Liver (tissue), 9 donors: Measurements from ENCODE around the gene CATSPERE. TPM values are rescaled to one million over a fixed set of nuclear protein-coding genes. Genes with fewer than 3 reads are reported as not detected.

Source experiments
- DNase-seq: peaks from one replicate; pipeline ENCODE4 v3.0.0-alpha.2; 2017; ENCODE audit warnings: low spot score
- H3K27ac ChIP-seq, 2 donors: one replicate each; pipeline ENCODE4 v1.7.0; 2013; ENCODE audit warnings: inconsistent platforms in 2 of 2, low read length in 2 of 2, control low read depth in 1 of 2, low read depth in 1 of 2, mild to moderate bottlenecking in 1 of 2
- H3K27me3 ChIP-seq, 4 donors: one replicate each; pipeline versions ENCODE4 v1.6.1 to v1.7.0; 2013; ENCODE audit warnings: low read length in 3 of 4, inconsistent platforms in 1 of 4, mild to moderate bottlenecking in 1 of 4, moderate library complexity in 1 of 4; ENCODE audit not compliant: control insufficient read depth in 4 of 4, insufficient read depth in 4 of 4
- H3K36me3 ChIP-seq, 4 donors: one replicate each; pipeline versions ENCODE4 v1.6.1 to v1.7.0; 2013; ENCODE audit warnings: low read length in 3 of 4, mild to moderate bottlenecking in 3 of 4, low read depth in 1 of 4, moderate library complexity in 1 of 4; ENCODE audit not compliant: control insufficient read depth in 4 of 4, insufficient read depth in 3 of 4
- H3K4me1 ChIP-seq, 4 donors: one replicate each; pipeline versions ENCODE4 v1.6.1 to v1.7.0; 2013; ENCODE audit warnings: low read length in 3 of 4, mild to moderate bottlenecking in 3 of 4, moderate library complexity in 1 of 4; ENCODE audit not compliant: control insufficient read depth in 4 of 4, insufficient read depth in 4 of 4
- H3K4me3 ChIP-seq, 3 donors: one replicate each; pipeline versions ENCODE4 v1.6.1 to v1.7.0; 2013; ENCODE audit warnings: low read length in 3 of 3, control low read depth in 1 of 3, low read depth in 1 of 3, mild to moderate bottlenecking in 1 of 3
- H3K9ac ChIP-seq, 2 donors: one replicate each; pipeline ENCODE4 v1.7.0; 2013; ENCODE audit warnings: low read length in 2 of 2, mild to moderate bottlenecking in 2 of 2, moderate library complexity in 2 of 2, control low read depth in 1 of 2, low read depth in 1 of 2
- H3K9me3 ChIP-seq, 4 donors: one replicate each; pipeline versions ENCODE4 v1.6.1 to v1.7.0; 2013; ENCODE audit warnings: low read length in 3 of 4; ENCODE audit not compliant: control insufficient read depth in 4 of 4
- EGR1 ChIP-seq, 2 donors: IDR thresholded peaks; 2 replicates each; pipeline ENCODE4 v1.6.1; 2016 to 2018; ENCODE audit warnings: antibody characterized with exemption in 2 of 2, low read depth in 2 of 2
- FOXA1 ChIP-seq: IDR thresholded peaks from 2 replicates; pipeline ENCODE4 v1.6.1; 2016; ENCODE audit warnings: antibody characterized with exemption
- FOXA2 ChIP-seq: IDR thresholded peaks from 2 replicates; pipeline ENCODE4 v1.6.1; 2016; ENCODE audit warnings: antibody characterized with exemption
- GABPA ChIP-seq, 2 donors: IDR thresholded peaks in 1 of 2; conservative IDR thresholded peaks in 1 of 2; 2 replicates each; pipeline ENCODE4 v1.6.1; 2016; ENCODE audit warnings: antibody characterized with exemption in 2 of 2, mild to moderate bottlenecking in 1 of 2, moderate library complexity in 1 of 2
- HNF4A ChIP-seq, 2 donors: conservative IDR thresholded peaks; 2 replicates each; pipeline ENCODE4 v1.6.1; 2016; ENCODE audit warnings: antibody characterized with exemption in 2 of 2, mild to moderate bottlenecking in 2 of 2
- HNF4G ChIP-seq: IDR thresholded peaks from 2 replicates; pipeline ENCODE4 v1.6.1; 2016; ENCODE audit warnings: antibody characterized with exemption
- JUND ChIP-seq, 2 donors: IDR thresholded peaks; 2 replicates each; pipeline ENCODE4 v1.6.1; 2016; ENCODE audit warnings: antibody characterized with exemption in 2 of 2
- NR2F2 ChIP-seq: IDR thresholded peaks from 2 replicates; pipeline ENCODE4 v1.6.1; 2016; ENCODE audit warnings: antibody characterized with exemption
- RAD21 ChIP-seq, 2 donors: IDR thresholded peaks; 2 replicates each; pipeline ENCODE4 v1.6.1; 2016; ENCODE audit warnings: antibody characterized with exemption in 2 of 2, mild to moderate bottlenecking in 2 of 2
- RXRA ChIP-seq, 2 donors: IDR thresholded peaks; 2 replicates each; pipeline ENCODE4 v1.6.1; 2017 to 2018; ENCODE audit warnings: antibody characterized with exemption in 2 of 2, mild to moderate bottlenecking in 1 of 2
- SP1 ChIP-seq: IDR thresholded peaks from 2 replicates; pipeline ENCODE4 v1.6.1; 2018; ENCODE audit warnings: antibody characterized with exemption, mild to moderate bottlenecking
- TAF1 ChIP-seq: conservative IDR thresholded peaks from 2 replicates; pipeline ENCODE4 v1.6.1; 2016; ENCODE audit warnings: antibody characterized with exemption, mild to moderate bottlenecking
- YY1 ChIP-seq: IDR thresholded peaks from 2 replicates; pipeline ENCODE4 v1.6.1; 2016; ENCODE audit warnings: antibody characterized with exemption, mild to moderate bottlenecking
- WGBS: extraction: QIAGEN DNeasy Blood & Tissue Kit; methylation state at CpG from one replicate; pipeline ENCODE4 v1.1.7; 2013; 5-methylcytosine and 5-hydroxymethylcytosine counted together
- polyA plus RNA-seq, 2 donors: library from polyadenylated mRNA; stranded (reverse) in 1 of 2; unstranded in 1 of 2; fragments of 200-250 nt in 1 of 2; fragments of >200 nt in 1 of 2; fragmentation: Nextera tagmentation in 1 of 2; extraction: Ambion mirVana in 1 of 2; gene quantifications; one replicate each; pipeline versions ENCODE4 v1.2.1 to v1.2.3, GENCODE V29; 2013 to 2015
- total RNA-seq, 2 donors: library from RNA; depleted of rRNA; stranded (reverse); fragments of >200 nt; gene quantifications; one replicate each; pipeline ENCODE4 v1.2.3, GENCODE V29; 2014
- TF ChIP-seq, protein P1 (sequence below): IDR thresholded peaks from 2 replicates; pipeline ENCODE4 v1.6.1; 2016; ENCODE audit warnings: antibody characterized with exemption
- TF ChIP-seq, protein P2 (sequence below): IDR thresholded peaks from 2 replicates; pipeline ENCODE4 v1.6.1; 2016; ENCODE audit warnings: antibody characterized with exemption, mild to moderate bottlenecking
- TF ChIP-seq, protein P3 (sequence below): IDR thresholded peaks from 2 replicates; pipeline ENCODE4 v1.6.1; 2016; ENCODE audit warnings: antibody characterized with exemption
- TF ChIP-seq, protein P4 (sequence below): fragments of 150-350 bp; IDR thresholded peaks from 2 replicates; pipeline ENCODE4 v1.5.1; 2017; ENCODE audit warnings: improper control_type of control experiment, low read depth, low read length; ENCODE audit not compliant: missing input control
- TF ChIP-seq, protein P5 (sequence below): IDR thresholded peaks from 2 replicates; pipeline ENCODE4 v1.6.1; 2016; ENCODE audit warnings: antibody characterized with exemption
- donor health status: healthy.
- donor health status: healthy.
- donor health status: healthy.
- donor health status: healthy.
- donor health status: healthy.

The CATSPERE gene
- total and polyA plus RNA-seq, 4 donors = 0.15 to 0.79 (median 0.53) TPM

DNA sequence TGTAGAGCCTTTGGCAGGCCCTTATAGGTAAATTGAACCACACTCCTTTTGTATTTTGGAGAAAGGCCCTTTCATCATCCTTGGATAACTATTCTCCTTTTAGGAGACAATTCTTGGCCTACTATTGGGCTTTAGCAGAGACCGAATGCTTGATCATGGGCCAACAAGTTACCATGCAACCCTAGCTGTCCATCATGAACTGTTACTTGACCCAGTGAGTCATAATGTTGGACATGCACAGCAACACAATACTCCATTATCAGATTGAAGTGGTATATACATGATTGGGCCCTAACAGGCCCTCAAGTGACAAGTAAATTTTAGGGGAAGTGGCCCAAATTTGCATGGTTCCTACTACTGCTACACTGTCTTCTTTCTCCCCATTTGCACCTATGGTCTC, 84.4 kb downstream of the CATSPERE start:
- Histone ChIP-seq H3K9ac (no peak overlapping the region), H3K4me3 (no peak overlapping the region), H3K27ac (no peak overlapping the region), H3K36me3 (no peaks in the 10 kb centered on the region), H3K27me3 (no peaks in the 10 kb centered on the region), H3K4me1 (no peaks in the 10 kb centered on the region), H3K9me3 (peaks cover 0 to 5% (median 3%) of the 10 kb centered on the region in 4 donors)
- WGBS = 98% methylated on average over 1 of the region's 1 CpG
- DNase-seq = no peak
- TF ChIP-seq RXRA (IDR thresholded peaks at IDR 0.05) (no peak), HNF4A (conservative IDR thresholded peaks at IDR 0.05) (no peak), EGR1 (IDR thresholded peaks at IDR 0.05; ENCODE audit: low read depth in 2 of 2) (no peak), FOXA2 (no peak), NR2F2 (no peak), JUND (IDR thresholded peaks at IDR 0.05) (no peak), YY1 (no peak), TAF1 (no peak)
- TF ChIP-seq, protein P1, sequence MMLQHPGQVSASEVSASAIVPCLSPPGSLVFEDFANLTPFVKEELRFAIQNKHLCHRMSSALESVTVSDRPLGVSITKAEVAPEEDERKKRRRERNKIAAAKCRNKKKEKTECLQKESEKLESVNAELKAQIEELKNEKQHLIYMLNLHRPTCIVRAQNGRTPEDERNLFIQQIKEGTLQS = no peak
- TF ChIP-seq, protein P2, sequence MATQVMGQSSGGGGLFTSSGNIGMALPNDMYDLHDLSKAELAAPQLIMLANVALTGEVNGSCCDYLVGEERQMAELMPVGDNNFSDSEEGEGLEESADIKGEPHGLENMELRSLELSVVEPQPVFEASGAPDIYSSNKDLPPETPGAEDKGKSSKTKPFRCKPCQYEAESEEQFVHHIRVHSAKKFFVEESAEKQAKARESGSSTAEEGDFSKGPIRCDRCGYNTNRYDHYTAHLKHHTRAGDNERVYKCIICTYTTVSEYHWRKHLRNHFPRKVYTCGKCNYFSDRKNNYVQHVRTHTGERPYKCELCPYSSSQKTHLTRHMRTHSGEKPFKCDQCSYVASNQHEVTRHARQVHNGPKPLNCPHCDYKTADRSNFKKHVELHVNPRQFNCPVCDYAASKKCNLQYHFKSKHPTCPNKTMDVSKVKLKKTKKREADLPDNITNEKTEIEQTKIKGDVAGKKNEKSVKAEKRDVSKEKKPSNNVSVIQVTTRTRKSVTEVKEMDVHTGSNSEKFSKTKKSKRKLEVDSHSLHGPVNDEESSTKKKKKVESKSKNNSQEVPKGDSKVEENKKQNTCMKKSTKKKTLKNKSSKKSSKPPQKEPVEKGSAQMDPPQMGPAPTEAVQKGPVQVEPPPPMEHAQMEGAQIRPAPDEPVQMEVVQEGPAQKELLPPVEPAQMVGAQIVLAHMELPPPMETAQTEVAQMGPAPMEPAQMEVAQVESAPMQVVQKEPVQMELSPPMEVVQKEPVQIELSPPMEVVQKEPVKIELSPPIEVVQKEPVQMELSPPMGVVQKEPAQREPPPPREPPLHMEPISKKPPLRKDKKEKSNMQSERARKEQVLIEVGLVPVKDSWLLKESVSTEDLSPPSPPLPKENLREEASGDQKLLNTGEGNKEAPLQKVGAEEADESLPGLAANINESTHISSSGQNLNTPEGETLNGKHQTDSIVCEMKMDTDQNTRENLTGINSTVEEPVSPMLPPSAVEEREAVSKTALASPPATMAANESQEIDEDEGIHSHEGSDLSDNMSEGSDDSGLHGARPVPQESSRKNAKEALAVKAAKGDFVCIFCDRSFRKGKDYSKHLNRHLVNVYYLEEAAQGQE = no peak
- TF ChIP-seq, protein P3, sequence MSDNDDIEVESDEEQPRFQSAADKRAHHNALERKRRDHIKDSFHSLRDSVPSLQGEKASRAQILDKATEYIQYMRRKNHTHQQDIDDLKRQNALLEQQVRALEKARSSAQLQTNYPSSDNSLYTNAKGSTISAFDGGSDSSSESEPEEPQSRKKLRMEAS = no peak

DNA sequence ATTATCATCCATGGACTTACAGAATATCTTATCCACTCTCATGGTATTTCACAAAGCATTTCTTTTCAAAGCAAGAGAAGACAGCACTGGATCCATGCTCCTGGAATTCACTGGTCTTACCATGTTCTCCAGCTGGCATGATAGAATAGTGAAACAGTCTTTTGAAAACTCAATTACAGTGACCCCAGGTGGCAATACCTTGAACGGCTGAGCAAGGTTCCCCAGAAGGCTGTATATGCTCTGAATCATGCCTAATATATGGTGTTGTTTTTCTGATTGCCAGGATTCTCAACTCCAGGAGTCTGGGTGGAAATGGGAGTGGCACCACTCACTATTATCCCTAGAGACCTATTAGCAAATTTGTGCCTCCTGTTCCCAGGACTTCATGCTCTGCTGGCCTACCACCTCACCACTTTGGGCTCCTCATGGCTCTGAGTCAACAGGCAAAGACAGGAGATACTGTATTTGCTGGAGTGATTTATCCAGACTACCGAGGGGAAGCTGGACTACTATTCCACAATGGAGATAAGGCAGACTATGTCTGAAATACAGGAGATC, 87.6 kb downstream of the CATSPERE start:
- H3K27ac ChIP-seq = no peak overlapping the region
- no peak for DNase-seq
- WGBS = 69% methylated on average over 2 of the region's 2 CpGs
- peaks cover 0 to 5% (median 3%) of the 10 kb centered on the region in 4 donors for H3K9me3 ChIP-seq
- no peaks in the 10 kb centered on the region for H3K36me3 ChIP-seq
- H3K27me3 ChIP-seq = no peaks in the 10 kb centered on the region
- no peak overlapping the region for H3K9ac ChIP-seq
- no peaks in the 10 kb centered on the region for H3K4me1 ChIP-seq
- H3K4me3 ChIP-seq = no peak overlapping the region
- TF ChIP-seq NR2F2 (no peak), YY1 (no peak), RAD21 (IDR thresholded peaks at IDR 0.05) (no peak), EGR1 (IDR thresholded peaks at IDR 0.05; ENCODE audit: low read depth in 2 of 2) (no peak), TAF1 (no peak), RXRA (IDR thresholded peaks at IDR 0.05) (no peak), JUND (IDR thresholded peaks at IDR 0.05) (no peak), SP1 (no peak), HNF4A (conservative IDR thresholded peaks at IDR 0.05) (no peak), HNF4G (no peak), GABPA (IDR thresholded peaks at IDR 0.05 in 1 of 2, conservative IDR thresholded peaks at IDR 0.05 in 1 of 2) (no peak), FOXA1 (no peak)
- TF ChIP-seq, protein P4, sequence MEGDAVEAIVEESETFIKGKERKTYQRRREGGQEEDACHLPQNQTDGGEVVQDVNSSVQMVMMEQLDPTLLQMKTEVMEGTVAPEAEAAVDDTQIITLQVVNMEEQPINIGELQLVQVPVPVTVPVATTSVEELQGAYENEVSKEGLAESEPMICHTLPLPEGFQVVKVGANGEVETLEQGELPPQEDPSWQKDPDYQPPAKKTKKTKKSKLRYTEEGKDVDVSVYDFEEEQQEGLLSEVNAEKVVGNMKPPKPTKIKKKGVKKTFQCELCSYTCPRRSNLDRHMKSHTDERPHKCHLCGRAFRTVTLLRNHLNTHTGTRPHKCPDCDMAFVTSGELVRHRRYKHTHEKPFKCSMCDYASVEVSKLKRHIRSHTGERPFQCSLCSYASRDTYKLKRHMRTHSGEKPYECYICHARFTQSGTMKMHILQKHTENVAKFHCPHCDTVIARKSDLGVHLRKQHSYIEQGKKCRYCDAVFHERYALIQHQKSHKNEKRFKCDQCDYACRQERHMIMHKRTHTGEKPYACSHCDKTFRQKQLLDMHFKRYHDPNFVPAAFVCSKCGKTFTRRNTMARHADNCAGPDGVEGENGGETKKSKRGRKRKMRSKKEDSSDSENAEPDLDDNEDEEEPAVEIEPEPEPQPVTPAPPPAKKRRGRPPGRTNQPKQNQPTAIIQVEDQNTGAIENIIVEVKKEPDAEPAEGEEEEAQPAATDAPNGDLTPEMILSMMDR = no peak
- TF ChIP-seq, protein P1 = no peak
- TF ChIP-seq, protein P5, sequence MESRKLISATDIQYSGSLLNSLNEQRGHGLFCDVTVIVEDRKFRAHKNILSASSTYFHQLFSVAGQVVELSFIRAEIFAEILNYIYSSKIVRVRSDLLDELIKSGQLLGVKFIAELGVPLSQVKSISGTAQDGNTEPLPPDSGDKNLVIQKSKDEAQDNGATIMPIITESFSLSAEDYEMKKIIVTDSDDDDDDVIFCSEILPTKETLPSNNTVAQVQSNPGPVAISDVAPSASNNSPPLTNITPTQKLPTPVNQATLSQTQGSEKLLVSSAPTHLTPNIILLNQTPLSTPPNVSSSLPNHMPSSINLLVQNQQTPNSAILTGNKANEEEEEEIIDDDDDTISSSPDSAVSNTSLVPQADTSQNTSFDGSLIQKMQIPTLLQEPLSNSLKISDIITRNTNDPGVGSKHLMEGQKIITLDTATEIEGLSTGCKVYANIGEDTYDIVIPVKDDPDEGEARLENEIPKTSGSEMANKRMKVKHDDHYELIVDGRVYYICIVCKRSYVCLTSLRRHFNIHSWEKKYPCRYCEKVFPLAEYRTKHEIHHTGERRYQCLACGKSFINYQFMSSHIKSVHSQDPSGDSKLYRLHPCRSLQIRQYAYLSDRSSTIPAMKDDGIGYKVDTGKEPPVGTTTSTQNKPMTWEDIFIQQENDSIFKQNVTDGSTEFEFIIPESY = no peak
- TF ChIP-seq, protein P2 = no peak
